K562 (cell line): ENCODE measurements around the gene CGNL1. TPM values are rescaled to one million over a fixed set of nuclear protein-coding genes. Genes with fewer than 3 reads are reported as not detected.

ENCODE experiments used
- BACH1 ChIP-seq: fragments of 200-800 bp; sonication (Bioruptor generic); IDR thresholded peaks from 2 replicates; pipeline ENCODE4 v1.6.1; 2016; ENCODE audit warnings: missing genetic modification characterization, missing compliant biosample characterization
- NFIC ChIP-seq: fragments of 450-650 bp; IDR thresholded peaks from 2 replicates; pipeline ENCODE4 v1.6.1; 2017; ENCODE audit warnings: mild to moderate bottlenecking, inconsistent platforms
- RFX1 ChIP-seq: fragments of 450-650 bp; IDR thresholded peaks from 2 replicates; pipeline ENCODE4 v1.6.1; 2016; ENCODE audit warnings: mild to moderate bottlenecking, moderate library complexity
- TBL1XR1 ChIP-seq, 2 experiments: IDR thresholded peaks; 2 replicates each; pipeline ENCODE4 v1.6.1; 2012; ENCODE audit warnings: improper control_type of control experiment in 2 of 2, low read length in 2 of 2, mild to moderate bottlenecking in 1 of 2
- ZSCAN32 ChIP-seq: fragments of 450-650 bp; formaldehyde crosslinking; IDR thresholded peaks from 2 replicates; pipeline ENCODE4 v1.4.0; 2020; ENCODE audit warnings: mild to moderate bottlenecking, moderate library complexity
- polyA plus RNA-seq, 8 experiments: library from polyadenylated mRNA; depleted of rRNA in 4 of 8; stranded (reverse) in 5 of 8; unstranded in 3 of 8; fragments of >200 nt; fragmentation: Nextera tagmentation in 2 of 8; fragmentation: Illumina TruSeq in 1 of 8; extraction: Ambion mirVana in 2 of 8; extraction: Trizol in 1 of 8; gene quantifications; 2 replicates each; pipeline versions ENCODE4 v1.2.1 to v1.2.3, GENCODE V29; 2011 to 2014; ENCODE audit warnings: inconsistent platforms in 1 of 8, missing spikeins in 1 of 8
- total RNA-seq, 7 experiments: library from RNA; depleted of rRNA in 6 of 7; stranded (reverse); fragments of >200 nt in 6 of 7; fragmentation: Illumina TruSeq in 2 of 7; extraction: Trizol in 2 of 7; gene quantifications; 2 replicates each; pipeline versions ENCODE4 v1.2.1 to v1.2.3, GENCODE V29; 2011 to 2021; ENCODE audit warnings: low replicate concordance in 1 of 7
- TF ChIP-seq, protein P1 (sequence below): fragments of 450-650 bp; IDR thresholded peaks from 2 replicates; pipeline ENCODE4 v1.6.1; 2016; ENCODE audit warnings: low read depth

CGNL1 gene
- total and polyA plus RNA-seq, 9 of the 15 experiments (the other 6 are each of a cell fraction or from before 2014, with no cell fraction given) = 0.01 to 0.07 TPM; not detected in 7

GRCh38 chr15:57575363-57575762 is 199.1 kb downstream of the CGNL1 start (continued):
- TF ChIP-seq, protein P1, sequence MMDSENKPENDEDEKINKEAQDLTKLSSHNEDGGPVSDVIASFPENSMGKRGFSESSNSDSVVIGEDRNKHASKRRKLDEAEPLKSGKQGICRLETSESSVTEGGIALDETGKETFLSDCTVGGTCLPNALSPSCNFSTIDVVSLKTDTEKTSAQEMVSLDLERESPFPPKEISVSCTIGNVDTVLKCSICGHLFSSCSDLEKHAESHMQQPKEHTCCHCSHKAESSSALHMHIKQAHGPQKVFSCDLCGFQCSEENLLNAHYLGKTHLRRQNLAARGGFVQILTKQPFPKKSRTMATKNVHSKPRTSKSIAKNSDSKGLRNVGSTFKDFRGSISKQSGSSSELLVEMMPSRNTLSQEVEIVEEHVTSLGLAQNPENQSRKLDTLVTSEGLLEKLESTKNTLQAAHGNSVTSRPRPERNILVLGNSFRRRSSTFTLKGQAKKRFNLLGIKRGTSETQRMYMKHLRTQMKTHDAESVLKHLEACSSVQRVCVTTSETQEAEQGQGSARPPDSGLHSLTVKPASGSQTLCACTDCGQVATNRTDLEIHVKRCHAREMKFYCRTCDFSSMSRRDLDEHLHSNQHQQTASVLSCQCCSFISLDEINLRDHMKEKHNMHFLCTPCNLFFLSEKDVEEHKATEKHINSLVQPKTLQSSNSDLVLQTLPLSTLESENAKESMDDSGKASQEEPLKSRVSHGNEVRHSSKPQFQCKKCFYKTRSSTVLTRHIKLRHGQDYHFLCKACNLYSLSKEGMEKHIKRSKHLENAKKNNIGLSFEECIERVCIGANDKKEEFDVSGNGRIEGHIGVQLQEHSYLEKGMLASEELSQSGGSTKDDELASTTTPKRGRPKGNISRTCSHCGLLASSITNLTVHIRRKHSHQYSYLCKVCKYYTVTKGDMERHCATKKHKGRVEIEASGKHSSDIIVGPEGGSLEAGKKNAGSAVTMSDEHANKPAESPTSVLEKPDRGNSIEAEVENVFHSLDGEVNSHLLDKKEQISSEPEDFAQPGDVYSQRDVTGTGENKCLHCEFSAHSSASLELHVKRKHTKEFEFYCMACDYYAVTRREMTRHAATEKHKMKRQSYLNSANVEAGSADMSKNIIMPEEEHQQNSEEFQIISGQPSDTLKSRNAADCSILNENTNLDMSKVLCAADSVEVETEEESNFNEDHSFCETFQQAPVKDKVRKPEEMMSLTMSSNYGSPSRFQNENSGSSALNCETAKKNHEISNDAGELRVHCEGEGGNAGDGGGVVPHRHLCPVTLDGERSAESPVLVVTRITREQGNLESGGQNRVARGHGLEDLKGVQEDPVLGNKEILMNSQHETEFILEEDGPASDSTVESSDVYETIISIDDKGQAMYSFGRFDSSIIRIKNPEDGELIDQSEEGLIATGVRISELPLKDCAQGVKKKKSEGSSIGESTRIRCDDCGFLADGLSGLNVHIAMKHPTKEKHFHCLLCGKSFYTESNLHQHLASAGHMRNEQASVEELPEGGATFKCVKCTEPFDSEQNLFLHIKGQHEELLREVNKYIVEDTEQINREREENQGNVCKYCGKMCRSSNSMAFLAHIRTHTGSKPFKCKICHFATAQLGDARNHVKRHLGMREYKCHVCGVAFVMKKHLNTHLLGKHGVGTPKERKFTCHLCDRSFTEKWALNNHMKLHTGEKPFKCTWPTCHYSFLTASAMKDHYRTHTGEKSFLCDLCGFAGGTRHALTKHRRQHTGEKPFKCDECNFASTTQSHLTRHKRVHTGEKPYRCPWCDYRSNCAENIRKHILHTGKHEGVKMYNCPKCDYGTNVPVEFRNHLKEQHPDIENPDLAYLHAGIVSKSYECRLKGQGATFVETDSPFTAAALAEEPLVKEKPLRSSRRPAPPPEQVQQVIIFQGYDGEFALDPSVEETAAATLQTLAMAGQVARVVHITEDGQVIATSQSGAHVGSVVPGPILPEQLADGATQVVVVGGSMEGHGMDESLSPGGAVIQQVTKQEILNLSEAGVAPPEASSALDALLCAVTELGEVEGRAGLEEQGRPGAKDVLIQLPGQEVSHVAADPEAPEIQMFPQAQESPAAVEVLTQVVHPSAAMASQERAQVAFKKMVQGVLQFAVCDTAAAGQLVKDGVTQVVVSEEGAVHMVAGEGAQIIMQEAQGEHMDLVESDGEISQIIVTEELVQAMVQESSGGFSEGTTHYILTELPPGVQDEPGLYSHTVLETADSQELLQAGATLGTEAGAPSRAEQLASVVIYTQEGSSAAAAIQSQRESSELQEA = no peak
- TF ChIP-seq ZSCAN32 (CRISPR knock-in tag) (no peak), NFIC (peak; percentile 87), RFX1 (no peak), TBL1XR1 (IDR thresholded peaks at IDR 0.05; ENCODE audit: low read length in 2 of 2) (no peak), BACH1 (tag) (no peak)
